Large intestine (tissue), 3 donors: ENCODE data around the gene ACER1. TPM values are rescaled to one million over a fixed set of nuclear protein-coding genes. Genes with fewer than 3 reads are reported as not detected.
"Not testable (repeated sequence)": the region's sequence is repeated elsewhere in the genome, so short reads cannot be mapped to it uniquely, and the experiment has no call there.

Experiments used
- DNase-seq, 2 donors: peaks; one replicate each; pipeline versions ENCODE4 v3.0.0 to v3.0.0-alpha.2; 2013
- H3K27ac ChIP-seq: one replicate; pipeline ENCODE4 v1.5.1; 2013; ENCODE audit warnings: low read length
- H3K27me3 ChIP-seq: 2 replicates; pipeline ENCODE4 v1.6.1; 2013; ENCODE audit warnings: low read length; ENCODE audit not compliant: control insufficient read depth, insufficient read depth
- H3K36me3 ChIP-seq: 2 replicates; pipeline ENCODE4 v1.6.1; 2013; ENCODE audit warnings: low read length; ENCODE audit not compliant: control insufficient read depth, insufficient read depth
- H3K4me1 ChIP-seq: one replicate; pipeline ENCODE4 v1.6.1; 2013; ENCODE audit warnings: low read length; ENCODE audit not compliant: control insufficient read depth, insufficient read depth
- H3K4me3 ChIP-seq: one replicate; pipeline ENCODE4 v1.5.1; 2013; ENCODE audit warnings: low read length
- H3K9me3 ChIP-seq: one replicate; pipeline ENCODE4 v1.6.1; 2013; ENCODE audit warnings: mild to moderate bottlenecking, low read depth, low read length, moderate library complexity; ENCODE audit not compliant: control insufficient read depth
- WGBS: methylation state at CpG from one replicate; pipeline ENCODE4 v1.1.5; 2013; ENCODE audit warnings: low lambda C conversion rate; ENCODE audit not compliant: insufficient coverage; 5-methylcytosine and 5-hydroxymethylcytosine counted together
- polyA plus RNA-seq: library from polyadenylated mRNA; unstranded; fragments of 120-200 nt; gene quantifications from one replicate; pipeline ENCODE4 v1.2.1, GENCODE V29; 2013

The ACER1 gene
- polyA plus RNA-seq, 1 donor, result 0.04 TPM

GRCh38 chr19:6292006-6292405, 41.4 kb downstream of the ACER1 start:
- Histone ChIP-seq H3K27me3 (no peaks in the 10 kb centered on the region), H3K27ac (no peak overlapping the region), H3K9me3 (peaks cover 35% of the 10 kb centered on the region), H3K36me3 (no peaks in the 10 kb centered on the region), H3K4me1 (no peaks in the 10 kb centered on the region), H3K4me3 (no peak overlapping the region)
- 17% methylated on average over 1 of the region's 4 CpGs for WGBS
- no peak for DNase-seq

GRCh38 chr19:6288737-6289136, 44.7 kb downstream of the ACER1 start:
- no peak overlapping the region for H3K4me3 ChIP-seq
- H3K4me1 ChIP-seq, result no peaks in the 10 kb centered on the region
- DNase-seq, result no peak
- no CpG with 5 or more reads among the region's 1 CpG for WGBS
- no peaks in the 10 kb centered on the region for H3K27me3 ChIP-seq
- H3K9me3 ChIP-seq, result peaks cover 44% of the 10 kb centered on the region
- no peaks in the 10 kb centered on the region for H3K36me3 ChIP-seq
- H3K27ac ChIP-seq, result no peak overlapping the region

GRCh38 chr19:6287269-6287885, 46.0 kb downstream of the ACER1 start:
- no peak for DNase-seq
- H3K36me3 ChIP-seq, result no peaks in the 10 kb centered on the region
- WGBS, result no CpG with 5 or more reads among the region's 6 CpGs
- H3K27me3 ChIP-seq, result no peaks in the 10 kb centered on the region
- H3K4me1 ChIP-seq, result no peaks in the 10 kb centered on the region
- peaks cover 31% of the 10 kb centered on the region for H3K9me3 ChIP-seq
- H3K27ac ChIP-seq, result no peak overlapping the region
- no peak overlapping the region for H3K4me3 ChIP-seq

- H3K36me3 ChIP-seq, result no peaks in the 10 kb centered on the region
- no peak overlapping the region for H3K4me3 ChIP-seq
- no CpG with 5 or more reads among the region's 4 CpGs for WGBS
- H3K27me3 ChIP-seq, result no peaks in the 10 kb centered on the region
- H3K9me3 ChIP-seq, result peaks cover 26% of the 10 kb centered on the region
- no peak overlapping the region for H3K27ac ChIP-seq
- H3K4me1 ChIP-seq, result no peaks in the 10 kb centered on the region
- no peak for DNase-seq
Measured at GRCh38 chr19:6286676-6287075, 46.7 kb downstream of the ACER1 start.

- 80% methylated on average over 1 of the region's 6 CpGs for WGBS
- not testable (repeated sequence) for H3K4me3 ChIP-seq, H3K4me1 ChIP-seq, H3K27me3 ChIP-seq, H3K36me3 ChIP-seq, DNase-seq, H3K27ac ChIP-seq
- H3K9me3 ChIP-seq, result peaks cover 17% of the 10 kb centered on the region
Measured at GRCh38 chr19:6282393-6282792, 51.0 kb downstream of the ACER1 start.

- peak within 1 kb of the TSS; percentile 94 for H3K4me3 ChIP-seq
- peaks cover 19% of the 10 kb centered on the region for H3K4me1 ChIP-seq
- no peaks in the 10 kb centered on the region for H3K27me3 ChIP-seq
- peak; percentile 97 to 98 for DNase-seq
- H3K27ac ChIP-seq, result peak within 1 kb of the TSS; percentile 12
- peaks cover 9% of the 10 kb centered on the region for H3K36me3 ChIP-seq
- WGBS, result no CpG with 5 or more reads among the region's 66 CpGs
- no peaks in the 10 kb centered on the region for H3K9me3 ChIP-seq
Measured at GRCh38 chr19:6279931-6280591, 53.4 kb downstream of the ACER1 start, which contains the start of gene MLLT1. Gene MLLT1, minus strand, starts transcription at chr19:6279975. Its CDS starts 191 bp downstream, at chr19:6279784.

GRCh38 chr19:6279620-6279930, 53.8 kb downstream of the ACER1 start:
- H3K9me3 ChIP-seq, result no peaks in the 10 kb centered on the region
- H3K27me3 ChIP-seq, result no peaks in the 10 kb centered on the region
- no peak for DNase-seq
- peaks cover 9% of the 10 kb centered on the region for H3K36me3 ChIP-seq
- H3K27ac ChIP-seq, result no peak overlapping the region
- peak overlapping the region; percentile 94 for H3K4me3 ChIP-seq
- peaks cover 24% of the 10 kb centered on the region for H3K4me1 ChIP-seq
- WGBS, result no CpG with 5 or more reads among the region's 59 CpGs

- H3K4me1 ChIP-seq, result peaks cover 30% of the 10 kb centered on the region
- no peak for DNase-seq
- WGBS, result 17% methylated on average over 1 of the region's 36 CpGs
Measured at GRCh38 chr19:6278740-6279619, 54.4 kb downstream of the ACER1 start.

GRCh38 chr19:6278051-6278450, 55.4 kb downstream of the ACER1 start:
- H3K4me1 ChIP-seq, result peaks cover 38% of the 10 kb centered on the region

More at GRCh38 chr19:6278740-6279619, 54.4 kb downstream of the ACER1 start:
- Histone ChIP-seq H3K27me3 (no peaks in the 10 kb centered on the region), H3K27ac (peak overlapping the region; percentile 12), H3K9me3 (no peaks in the 10 kb centered on the region), H3K4me3 (peak overlapping the region; percentile 94), H3K36me3 (peaks cover 9% of the 10 kb centered on the region)

GRCh38 chr19:6276447-6276846, 57.0 kb downstream of the ACER1 start:
- DNase-seq, result no peak
- Histone ChIP-seq H3K4me3 (no peak overlapping the region), H3K4me1 (peaks cover 54% of the 10 kb centered on the region), H3K9me3 (no peaks in the 10 kb centered on the region), H3K27ac (peak overlapping the region; percentile 18), H3K36me3 (peaks cover 9% of the 10 kb centered on the region), H3K27me3 (no peaks in the 10 kb centered on the region)
- whole genome bisulfite sequencing, result 75% methylated on average over 4 of the region's 12 CpGs

More at GRCh38 chr19:6278051-6278450, 55.4 kb downstream of the ACER1 start:
- no peak for DNase-seq
- Histone ChIP-seq H3K9me3 (no peaks in the 10 kb centered on the region), H3K4me3 (no peak overlapping the region), H3K27me3 (no peaks in the 10 kb centered on the region), H3K36me3 (peaks cover 9% of the 10 kb centered on the region), H3K27ac (no peak overlapping the region)
- WGBS, result no CpG with 5 or more reads among the region's 9 CpGs
